PC-9 (cell line): ENCODE results near the gene FXYD3. TPM values are rescaled to one million over a fixed set of nuclear protein-coding genes. Genes with fewer than 3 reads are reported as not detected.
"Not testable (repeated sequence)": the region's sequence is repeated elsewhere in the genome, so short reads cannot be mapped to it uniquely, and the experiment has no call there.

Source experiments
- BruUV-seq: library from RNA; stranded (reverse); fragments of 400-500 nt; replicated peaks from 2 replicates; lab custom pipeline; 2021; lab: Mats Ljungman, UMichigan
- CTCF ChIA-PET: fragments of 300-600 bp; sonication (Branson Sonifier 250); formaldehyde crosslinking; loops from one replicate; lab custom pipeline; 2022; ENCODE audit warnings: antibody characterized with exemption; lab: Charles Lee
- POLR2A ChIA-PET: fragments of 300-600 bp; sonication (Branson Sonifier 250); formaldehyde crosslinking; loops from one replicate; lab custom pipeline; 2022; ENCODE audit warnings: antibody characterized with exemption; ENCODE audit not compliant: unreplicated experiment; lab: Charles Lee
- DNase-seq, 2 experiments: peaks; one replicate each; pipeline versions ENCODE4 v3.0.0 to v3.0.0-alpha.2; 2015 to 2022; ENCODE audit warnings: mixed read lengths in 1 of 2
- H2AFZ ChIP-seq: fragments of 200-600 bp; sonication (generic); 2 replicates; pipeline ENCODE4 v1.8.1; 2017; ENCODE audit warnings: antibody characterized with exemption
- H3F3A ChIP-seq: fragments of 200-600 bp; sonication (generic); 2 replicates; pipeline ENCODE4 v1.8.1; 2017; ENCODE audit warnings: antibody characterized with exemption, mild to moderate bottlenecking, low read depth; ENCODE audit not compliant: insufficient read depth
- H3K27ac ChIP-seq: fragments of 200-600 bp; sonication (generic); 2 replicates; pipeline ENCODE4 v1.6.1; 2016; ENCODE audit warnings: mixed run types
- H3K27me3 ChIP-seq: fragments of 200-600 bp; sonication (generic); 2 replicates; pipeline ENCODE4 v1.6.1; 2016; ENCODE audit warnings: low read depth, mixed run types; ENCODE audit not compliant: insufficient read depth
- H3K36me3 ChIP-seq: fragments of 200-600 bp; sonication (generic); 2 replicates; pipeline ENCODE4 v1.6.1; 2016; ENCODE audit warnings: low read depth, mixed run types
- H3K4me1 ChIP-seq: fragments of 200-600 bp; sonication (generic); replicated peaks from 2 replicates; pipeline ENCODE4 v1.6.1; 2016; ENCODE audit warnings: mixed run types; ENCODE audit not compliant: insufficient read depth
- H3K4me2 ChIP-seq: fragments of 200-600 bp; sonication (generic); 2 replicates; pipeline ENCODE4 v1.6.1; 2017; ENCODE audit warnings: mixed run types
- H3K4me3 ChIP-seq: fragments of 200-600 bp; sonication (generic); 2 replicates; pipeline ENCODE4 v1.6.1; 2016; ENCODE audit warnings: mixed run types
- H3K79me2 ChIP-seq: fragments of 200-600 bp; sonication (generic); 2 replicates; pipeline ENCODE4 v1.6.1; 2017; ENCODE audit warnings: low read depth, mixed run types
- H3K9me2 ChIP-seq: fragments of 200-600 bp; sonication (generic); 2 replicates; pipeline ENCODE4 v1.8.1; 2017; ENCODE audit warnings: mild to moderate bottlenecking; ENCODE audit not compliant: insufficient read depth
- H3K9me3 ChIP-seq: fragments of 200-600 bp; sonication (generic); 2 replicates; pipeline ENCODE4 v1.8.1; 2016; ENCODE audit warnings: low read depth; ENCODE audit not compliant: insufficient read depth
- H4K20me1 ChIP-seq: fragments of 200-600 bp; sonication (generic); 2 replicates; pipeline ENCODE4 v1.8.1; 2017; ENCODE audit not compliant: insufficient read depth
- CTCF ChIP-seq: fragments of 200-600 bp; sonication (generic); conservative IDR thresholded peaks from 2 replicates; pipeline ENCODE4 v1.6.1; 2017; ENCODE audit warnings: mixed run types, antibody characterized with exemption, mild to moderate bottlenecking, moderate library complexity
- EZH2 ChIP-seq: fragments of 200-600 bp; sonication (generic); IDR thresholded peaks from 2 replicates; pipeline ENCODE4 v1.8.0; 2017; ENCODE audit warnings: antibody characterized with exemption, low read depth
- intact Hi-C: fragments of 100-400 bp; cut with micrococcal nuclease; formaldehyde crosslinking; loops from one replicate; pipeline ENCODE4 v1.10.0; 2022; ENCODE audit not compliant: unreplicated experiment
- total RNA-seq: library from RNA; stranded (reverse); gene quantifications from 2 replicates; pipeline ENCODE4 v1.2.3, GENCODE V29; 2021

Gene FXYD3
- total RNA-seq, 1 experiment from 2014 or later: 287 TPM

GRCh38 chr19:35100588-35101533 lies 14.8 kb upstream of the FXYD3 start:
- Histone ChIP-seq H3K4me1 (no peaks in the 10 kb centered on the region), H3K9me2 (no peaks in the 10 kb centered on the region), H3F3A (peaks cover 3% of the 10 kb centered on the region; the same call in 1 of the 2 replicates), H3K9me3 (no peaks in the 10 kb centered on the region), H3K4me3 (no peak overlapping the region), H3K4me2 (no peak overlapping the region), H3K36me3 (no peaks in the 10 kb centered on the region), H2AFZ (no peak overlapping the region), H3K27me3 (no peaks in the 10 kb centered on the region), H3K27ac (no peak overlapping the region), H3K79me2 (no peaks in the 10 kb centered on the region), H4K20me1 (no peaks in the 10 kb centered on the region)
- ChIA-PET POLR2A (no interaction called here), CTCF (no interaction called here)
- BruUV-seq: no TSS peak
- TF ChIP-seq EZH2: no peak
- TF ChIP-seq CTCF: no peak
- DNase-seq: no peak
- intact Hi-C loops: no loop called here

- H3K36me3 ChIP-seq, H3K9me2 ChIP-seq, H3K4me1 ChIP-seq, H2AFZ ChIP-seq, H3K79me2 ChIP-seq, H4K20me1 ChIP-seq, H3K4me3 ChIP-seq, POLR2A ChIA-PET, H3K27ac ChIP-seq, H3K9me3 ChIP-seq, H3K4me2 ChIP-seq, CTCF ChIA-PET, intact Hi-C loops, DNase-seq, BruUV-seq, H3K27me3 ChIP-seq: not testable (repeated sequence)
- peaks cover 10% of the 10 kb centered on the region; the same call in 1 of the 2 replicates for H3F3A ChIP-seq
Measured at GRCh38 chr19:35101949-35102348, 13.7 kb upstream of the FXYD3 start.

- H3K4me2 ChIP-seq, H3K9me2 ChIP-seq, intact Hi-C loops, H3K27me3 ChIP-seq, H3K27ac ChIP-seq, CTCF ChIA-PET, DNase-seq, H2AFZ ChIP-seq, H3K9me3 ChIP-seq, H4K20me1 ChIP-seq, BruUV-seq, POLR2A ChIA-PET, H3K36me3 ChIP-seq, H3K79me2 ChIP-seq, H3K4me3 ChIP-seq: not testable (repeated sequence)
- Histone ChIP-seq H3F3A (peaks cover 19% of the 10 kb centered on the region; the same call in 1 of the 2 replicates), H3K4me1 (peaks cover 10% of the 10 kb centered on the region)
Measured at GRCh38 chr19:35103614-35104013, 12.0 kb upstream of the FXYD3 start.

GRCh38 chr19:35104361-35104760 lies 11.3 kb upstream of the FXYD3 start:
- H3K4me3 ChIP-seq: no peak overlapping the region
- H3K27ac ChIP-seq: no peak overlapping the region
- no peak overlapping the region for H2AFZ ChIP-seq
- H3K9me3 ChIP-seq: no peaks in the 10 kb centered on the region
- no peaks in the 10 kb centered on the region for H3K36me3 ChIP-seq
- no peaks in the 10 kb centered on the region for H3K27me3 ChIP-seq
- no peaks in the 10 kb centered on the region for H4K20me1 ChIP-seq
- intact Hi-C loops: no loop called here
- H3K79me2 ChIP-seq: no peaks in the 10 kb centered on the region
- BruUV-seq: no TSS peak
- TF ChIP-seq CTCF (no peak), EZH2 (no peak)
- CTCF ChIA-PET: no interaction called here
- peaks cover 19% of the 10 kb centered on the region; the same call in 1 of the 2 replicates for H3F3A ChIP-seq
- no peak for DNase-seq
- H3K4me1 ChIP-seq: peaks cover 12% of the 10 kb centered on the region
- POLR2A ChIA-PET: no interaction called here
- H3K4me2 ChIP-seq: no peak overlapping the region
- H3K9me2 ChIP-seq: no peaks in the 10 kb centered on the region
